GM10266 (cell line): ENCODE data around the gene YOD1.

Source experiments
- DNase-seq: peaks from one replicate; pipeline ENCODE4 v3.0.0; 2012; ENCODE audit errors: extremely low spot score
- TF ChIP-seq, protein P1 (sequence below): IDR thresholded peaks from 2 replicates; pipeline ENCODE4 v1.5.1; 2012; ENCODE audit warnings: mild to moderate bottlenecking, low read depth; ENCODE audit not compliant: control insufficient read depth, insufficient read depth; ENCODE audit errors: missing control alignments

Gene YOD1

DNA sequence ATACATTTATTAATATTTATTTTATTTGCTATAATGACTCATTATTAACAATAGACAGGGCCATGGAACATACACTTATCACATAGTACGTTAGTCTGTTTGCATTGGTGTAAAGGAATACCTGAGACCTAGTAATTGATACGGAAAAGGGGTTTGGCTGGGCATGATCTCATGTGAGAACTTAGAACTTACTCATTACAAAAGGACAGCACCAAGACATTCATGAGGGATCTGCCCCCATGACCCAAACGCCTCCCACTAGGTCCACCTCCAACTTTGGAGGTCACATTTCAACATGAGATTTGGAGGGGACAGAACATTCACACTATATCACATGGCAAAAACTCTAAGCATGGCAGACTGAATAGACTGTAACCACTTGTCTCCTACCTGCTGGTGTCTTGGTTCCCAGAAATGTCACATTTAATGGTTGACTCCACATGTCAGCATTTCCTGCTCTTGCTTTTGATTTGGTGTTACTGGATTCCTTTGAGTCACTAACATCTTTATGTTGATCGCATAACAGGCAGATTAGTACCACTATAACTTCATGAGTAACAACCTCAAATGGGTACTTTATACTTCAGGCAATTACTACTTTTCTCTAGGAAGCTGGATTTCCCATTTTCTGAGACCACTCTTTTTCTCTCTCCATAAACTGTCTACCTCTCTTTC lies 15.0 kb downstream of the YOD1 start:
- TF ChIP-seq, protein P1, sequence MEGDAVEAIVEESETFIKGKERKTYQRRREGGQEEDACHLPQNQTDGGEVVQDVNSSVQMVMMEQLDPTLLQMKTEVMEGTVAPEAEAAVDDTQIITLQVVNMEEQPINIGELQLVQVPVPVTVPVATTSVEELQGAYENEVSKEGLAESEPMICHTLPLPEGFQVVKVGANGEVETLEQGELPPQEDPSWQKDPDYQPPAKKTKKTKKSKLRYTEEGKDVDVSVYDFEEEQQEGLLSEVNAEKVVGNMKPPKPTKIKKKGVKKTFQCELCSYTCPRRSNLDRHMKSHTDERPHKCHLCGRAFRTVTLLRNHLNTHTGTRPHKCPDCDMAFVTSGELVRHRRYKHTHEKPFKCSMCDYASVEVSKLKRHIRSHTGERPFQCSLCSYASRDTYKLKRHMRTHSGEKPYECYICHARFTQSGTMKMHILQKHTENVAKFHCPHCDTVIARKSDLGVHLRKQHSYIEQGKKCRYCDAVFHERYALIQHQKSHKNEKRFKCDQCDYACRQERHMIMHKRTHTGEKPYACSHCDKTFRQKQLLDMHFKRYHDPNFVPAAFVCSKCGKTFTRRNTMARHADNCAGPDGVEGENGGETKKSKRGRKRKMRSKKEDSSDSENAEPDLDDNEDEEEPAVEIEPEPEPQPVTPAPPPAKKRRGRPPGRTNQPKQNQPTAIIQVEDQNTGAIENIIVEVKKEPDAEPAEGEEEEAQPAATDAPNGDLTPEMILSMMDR: no peak
- no peak for DNase-seq

- TF ChIP-seq, protein P1: no peak
- DNase-seq: no peak
These were observed 16.0 kb downstream of the YOD1 start for GRCh38 chr1:207034998-207035397.

- TF ChIP-seq, protein P1: no peak
- DNase-seq: no peak
These were observed 16.8 kb downstream of the YOD1 start for GRCh38 chr1:207034208-207034607.

GRCh38 chr1:207033302-207033701 lies 17.7 kb downstream of the YOD1 start:
- no peak for DNase-seq
- TF ChIP-seq, protein P1: no peak

DNA sequence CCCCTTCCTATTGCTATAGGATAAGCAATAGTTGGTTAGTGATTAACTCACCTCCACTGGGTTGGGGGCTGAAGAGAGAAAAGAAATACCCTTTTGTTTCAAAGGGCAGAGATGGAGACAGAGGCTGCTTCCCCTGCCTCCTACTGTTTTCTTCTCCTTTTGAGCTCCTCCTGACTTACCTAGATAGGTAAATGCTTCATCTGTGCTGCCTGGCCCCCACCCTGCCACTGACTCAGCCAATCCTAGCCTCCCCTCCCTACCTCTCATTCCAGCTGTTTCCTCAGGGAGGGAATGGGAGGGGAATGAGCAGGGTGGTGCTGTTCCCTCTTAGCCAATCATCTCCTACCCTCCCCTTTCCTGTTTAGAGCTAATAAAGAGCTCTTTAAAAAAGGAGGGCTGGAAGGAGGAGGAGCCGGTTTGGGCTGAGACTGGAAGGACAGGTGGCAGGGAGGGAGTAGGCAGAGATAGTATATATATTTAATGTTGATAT lies 18.4 kb downstream of the YOD1 start, which contains the start of gene C1orf116:
Gene C1orf116 (minus strand): TSS at position 229 of the 490 bp plus-strand sequence. CDS start 5,158 bp downstream, outside the sequence.
- no peak for DNase-seq

GRCh38 chr1:207031632-207032264 lies 19.3 kb downstream of the YOD1 start:
- TF ChIP-seq, protein P1: no peak
- no peak for DNase-seq

More for the DNA sequence above, 18.4 kb downstream of the YOD1 start, which contains the start of gene C1orf116:
- TF ChIP-seq, protein P1: no peak

- TF ChIP-seq, protein P1: no peak
These were observed 20.0 kb downstream of the YOD1 start for GRCh38 chr1:207031016-207031415.

More at GRCh38 chr1:207031016-207031415, 20.0 kb downstream of the YOD1 start:
- DNase-seq: no peak
